GM21526 (cell line): ENCODE data around the gene ZYG11B.
A peak's percentile ranks its signal among the peaks of the same experiment; 100 is the strongest.
"Not testable (repeated sequence)": the region's sequence is repeated elsewhere in the genome, so short reads cannot be mapped to it uniquely, and the experiment has no call there.

Experiments used
- ATAC-seq: cut with Tn5 transposase; IDR thresholded peaks from one replicate; pipeline ENCODE4 v1.9.1; 2021; ENCODE audit warnings: moderate library complexity; ENCODE audit not compliant: unreplicated experiment, low FRiP score

ZYG11B gene

DNA sequence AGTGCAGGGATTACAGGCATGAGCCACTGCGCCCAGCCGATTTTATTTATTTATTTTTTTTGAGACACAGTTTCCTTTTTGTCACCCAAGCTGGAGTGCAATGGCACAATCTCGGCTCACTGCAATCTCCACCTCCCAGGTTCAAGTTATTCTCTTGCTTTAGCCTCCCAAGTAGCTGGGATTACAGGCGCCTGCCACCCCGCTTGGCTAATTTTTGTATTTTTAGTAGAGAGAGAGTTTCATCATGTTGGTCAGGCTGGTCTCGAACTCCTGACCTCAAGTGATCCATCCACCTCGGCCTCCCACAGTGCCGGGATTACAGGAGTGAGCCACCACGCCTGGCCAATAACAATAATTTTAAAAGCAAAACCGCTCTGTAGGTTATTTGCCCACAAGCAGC lies 112.9 kb downstream of the ZYG11B start:
- not testable (repeated sequence) for ATAC-seq

DNA sequence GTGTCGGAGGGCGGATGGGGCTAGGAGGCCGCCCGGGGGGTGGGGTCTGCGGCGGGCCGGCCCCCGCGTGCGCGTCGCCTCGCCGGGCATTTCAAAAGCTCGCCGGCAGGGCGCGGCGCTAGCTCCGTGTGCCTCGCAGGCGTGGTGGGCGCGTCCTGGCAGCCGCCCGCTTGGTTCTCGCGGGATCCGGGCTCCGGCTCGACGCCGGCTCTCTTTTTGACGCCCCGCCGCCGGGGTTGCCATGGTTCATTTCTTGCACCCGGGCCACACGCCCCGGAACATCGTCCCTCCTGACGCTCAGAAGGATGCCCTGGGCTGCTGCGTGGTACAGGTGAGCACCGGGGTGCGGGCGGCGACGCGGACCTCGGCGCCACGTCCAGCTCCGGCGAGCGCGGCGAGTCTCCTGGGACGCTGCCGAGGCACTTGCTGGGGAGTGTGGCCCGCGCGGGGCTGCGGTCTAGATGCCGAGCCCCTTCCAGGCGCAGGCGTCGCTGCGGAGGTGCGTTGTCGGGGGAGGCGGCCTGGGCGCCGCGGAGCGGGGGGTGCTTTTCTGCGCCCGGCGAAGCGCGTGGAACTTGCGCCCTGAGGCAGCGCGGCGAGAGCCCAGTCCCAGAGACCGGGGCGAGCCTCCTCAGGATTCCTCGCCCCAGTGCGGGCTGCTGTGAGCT lies 116.5 kb downstream of the ZYG11B start, which contains the start of gene ZYG11A:
TSS of gene ZYG11A (plus strand) at position 118 of the 668 bp plus-strand sequence. CDS start at position 242, 124 bp downstream.
- ATAC-seq = peak; percentile 80

DNA sequence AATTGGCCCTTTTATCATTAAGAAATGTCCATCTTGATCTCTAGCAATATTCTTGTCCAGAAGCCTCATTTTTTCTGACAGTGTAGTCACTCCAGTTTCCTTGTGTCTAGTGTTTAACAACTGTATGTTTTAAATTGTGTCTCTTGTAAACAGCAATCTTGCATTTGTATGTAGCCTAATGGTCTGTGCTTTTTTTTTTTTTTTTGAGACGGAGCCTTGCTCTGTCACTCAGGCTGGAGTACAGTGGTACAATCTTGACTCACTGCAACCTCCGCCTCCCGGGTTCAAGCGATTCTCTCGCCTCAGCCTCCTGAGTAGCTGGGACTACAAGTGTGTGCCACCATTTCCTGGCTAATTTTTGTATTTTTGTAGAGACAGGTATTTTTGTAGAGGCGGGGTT lies 118.9 kb downstream of the ZYG11B start:
- ATAC-seq = not testable (repeated sequence)

DNA sequence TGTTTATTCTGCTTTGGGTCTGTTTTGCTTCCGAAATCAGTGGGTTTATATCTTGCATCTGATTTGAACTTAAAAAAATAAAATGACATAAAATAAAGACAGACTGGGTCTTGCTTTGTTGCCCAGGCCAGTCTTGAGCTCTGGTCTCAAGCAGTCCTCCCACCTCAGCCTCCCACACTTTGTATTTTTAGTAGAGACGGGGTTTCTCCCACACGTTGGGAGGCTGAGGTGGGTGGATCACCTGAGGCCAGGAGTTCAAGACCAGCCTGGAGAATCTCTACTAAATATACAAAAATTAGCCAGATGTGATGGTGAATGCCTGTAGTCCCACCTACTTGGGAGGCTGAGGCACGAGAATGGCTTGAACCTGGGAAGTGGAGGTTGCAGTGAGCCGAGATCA lies 122.2 kb downstream of the ZYG11B start:
- no peak for ATAC-seq

DNA sequence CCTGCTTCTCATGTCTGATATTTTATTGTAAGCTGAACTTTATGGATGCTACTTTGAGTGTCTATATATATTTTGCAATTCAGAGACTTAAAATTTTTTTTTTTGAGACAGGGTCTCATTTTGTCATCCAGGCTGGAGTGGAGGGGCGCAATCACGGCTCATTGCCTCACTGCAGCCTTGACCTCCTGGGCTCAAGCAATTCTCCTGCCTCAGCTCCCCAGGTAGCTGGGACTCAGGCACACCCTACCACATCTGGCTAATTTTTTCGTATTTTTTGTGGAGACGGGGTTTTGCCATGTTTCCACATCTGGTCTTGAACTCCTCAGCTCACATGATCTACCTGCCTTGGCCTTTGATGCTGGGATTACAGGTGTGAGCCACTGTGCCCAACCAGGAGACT lies 124.7 kb downstream of the ZYG11B start:
- no peak for ATAC-seq

DNA sequence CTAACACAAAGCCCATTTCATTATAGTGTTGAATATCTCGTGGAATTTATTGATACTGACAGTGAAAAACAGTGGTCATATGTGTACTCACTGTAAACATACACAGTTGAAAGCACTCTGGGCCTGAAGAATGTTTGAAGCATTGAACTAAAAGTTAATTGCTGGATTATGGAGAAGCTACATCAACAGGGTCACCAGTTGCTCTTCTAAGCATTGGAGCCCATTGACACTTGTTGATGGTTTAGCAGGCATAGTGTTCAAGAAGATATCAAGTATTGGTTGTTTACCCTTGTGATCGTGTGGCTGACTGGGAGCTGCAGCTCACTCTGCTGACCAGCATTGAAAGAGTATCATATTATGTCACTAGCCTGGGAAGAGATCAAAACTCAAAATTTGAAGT lies 126.6 kb downstream of the ZYG11B start:
- no peak for ATAC-seq

DNA sequence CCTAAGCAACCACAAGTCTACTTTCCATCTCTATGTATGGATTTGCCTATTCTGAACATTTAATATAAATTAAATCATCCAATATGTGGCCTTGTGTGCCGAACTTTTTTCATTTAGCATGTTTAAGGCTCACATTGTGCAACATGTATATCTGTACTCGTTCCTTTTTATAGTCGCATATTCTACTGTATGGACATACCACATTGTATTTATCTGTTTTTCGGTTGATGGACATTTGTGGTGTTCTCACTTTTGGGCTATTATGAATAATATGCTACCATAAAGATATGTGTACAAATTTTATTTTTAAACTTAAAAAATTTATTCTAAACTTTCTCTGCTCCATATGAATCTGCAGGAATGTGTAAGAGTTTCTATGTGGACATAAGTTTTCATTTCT lies 129.3 kb downstream of the ZYG11B start:
- no peak for ATAC-seq

DNA sequence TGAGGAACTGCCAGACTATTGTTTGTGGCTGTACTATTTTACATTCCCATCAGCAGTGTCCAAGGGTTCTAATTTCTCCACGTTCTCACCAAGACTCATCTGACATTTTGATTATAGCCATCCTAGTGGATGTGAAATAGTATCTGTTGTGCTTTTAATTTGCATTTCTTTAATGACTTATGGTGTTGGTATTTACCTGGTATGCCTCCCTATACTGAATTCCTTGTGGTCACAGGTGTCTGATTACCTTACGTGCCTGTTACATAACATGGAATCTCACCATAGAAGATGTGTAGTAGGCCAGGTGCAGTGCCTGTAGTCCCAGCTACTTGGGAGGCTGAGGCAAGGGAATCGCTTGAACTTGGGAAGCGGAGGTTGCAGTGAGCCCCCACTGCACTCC lies 129.8 kb downstream of the ZYG11B start:
- no peak for ATAC-seq

DNA sequence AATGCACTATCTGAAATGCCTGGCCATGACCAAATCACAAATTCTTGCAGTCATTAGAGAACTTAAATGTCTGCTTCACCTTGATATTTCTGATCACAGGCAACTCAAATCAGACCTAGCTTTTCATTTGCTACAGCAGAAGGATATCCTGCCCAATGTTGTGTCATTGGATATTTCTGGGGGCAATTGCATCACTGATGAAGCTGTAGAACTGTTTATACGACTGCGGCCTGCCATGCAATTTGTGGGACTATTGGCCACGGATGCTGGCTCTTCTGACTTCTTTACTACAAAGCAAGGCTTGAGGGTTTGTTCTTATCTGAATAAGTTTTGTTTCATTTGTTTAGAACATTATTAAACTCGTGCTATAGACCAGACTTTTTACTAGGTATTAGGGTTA lies 131.2 kb downstream of the ZYG11B start:
- ATAC-seq = no peak

DNA sequence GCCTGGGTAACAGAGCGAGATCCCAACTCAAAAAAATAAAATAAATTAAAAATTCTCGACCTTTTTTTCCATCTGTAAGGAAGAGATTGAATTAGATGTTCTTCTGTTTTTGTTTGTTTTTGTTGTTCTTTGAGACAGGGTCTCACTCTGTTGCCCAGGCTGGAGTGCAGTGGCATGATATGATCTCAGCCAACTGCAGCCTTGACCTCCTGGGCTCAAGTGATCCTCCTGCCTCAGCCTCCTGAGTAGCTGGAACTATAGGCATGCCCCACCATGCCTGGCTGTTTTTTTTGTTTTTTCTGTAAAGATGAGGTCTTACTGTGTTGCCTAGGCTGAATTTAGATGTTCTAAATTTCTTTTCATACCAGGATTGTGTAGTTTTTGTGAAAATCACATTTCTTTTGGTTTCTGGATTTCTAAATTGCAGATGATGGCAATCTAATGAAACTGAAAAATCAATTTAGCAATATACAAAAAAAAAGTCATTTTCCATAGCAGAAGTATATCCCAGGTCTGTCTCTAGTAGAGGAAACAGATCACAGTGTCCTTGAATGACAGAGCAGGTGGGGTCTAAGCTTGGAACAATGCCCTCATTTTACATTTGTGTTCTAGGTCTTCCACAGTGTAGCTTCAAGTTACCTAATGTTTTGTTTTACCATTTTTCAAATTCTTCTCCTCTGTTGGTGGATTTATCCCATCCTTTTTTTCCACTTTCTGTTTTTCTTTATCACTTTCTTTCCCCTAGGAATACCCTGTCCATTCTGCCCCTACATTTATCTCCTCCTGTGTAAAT lies 136.6 kb downstream of the ZYG11B start:
- no peak for ATAC-seq

DNA sequence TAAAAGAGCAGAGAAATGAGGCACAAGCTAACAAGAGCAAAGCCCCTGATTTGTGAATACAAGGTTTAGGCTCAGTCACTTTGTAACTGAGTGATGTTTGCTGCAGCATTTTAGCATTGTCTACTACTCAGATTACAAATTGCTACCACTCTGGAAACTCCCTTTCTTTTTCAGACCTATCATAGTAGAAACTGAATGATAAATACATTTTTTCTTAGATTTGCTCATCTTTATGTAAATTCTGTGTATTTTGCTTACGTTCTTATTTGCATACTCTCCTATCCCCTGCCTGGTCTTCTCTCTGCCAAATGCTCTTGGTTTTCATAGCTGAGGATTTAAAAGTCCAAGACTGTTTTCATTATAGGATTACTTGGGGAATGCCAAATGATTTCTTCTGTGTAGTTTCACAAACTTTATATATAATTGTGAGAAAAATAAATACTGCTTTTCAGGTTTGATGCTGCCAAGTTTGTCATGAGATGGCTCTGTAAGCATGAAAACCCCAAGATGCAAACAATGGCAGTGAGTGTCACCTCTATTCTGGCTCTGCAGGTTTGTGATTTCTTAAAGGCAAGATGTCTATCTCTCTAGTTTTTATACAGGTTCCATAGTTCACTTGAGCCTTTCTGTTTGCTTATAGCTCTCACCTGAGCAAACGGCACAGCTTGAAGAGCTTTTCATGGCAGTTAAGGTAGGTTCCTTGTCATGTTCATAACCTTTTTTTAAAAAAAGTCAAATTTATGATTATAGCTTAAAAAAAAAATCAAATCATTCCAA lies 141.0 kb downstream of the ZYG11B start:
- ATAC-seq = peak; percentile 83

DNA sequence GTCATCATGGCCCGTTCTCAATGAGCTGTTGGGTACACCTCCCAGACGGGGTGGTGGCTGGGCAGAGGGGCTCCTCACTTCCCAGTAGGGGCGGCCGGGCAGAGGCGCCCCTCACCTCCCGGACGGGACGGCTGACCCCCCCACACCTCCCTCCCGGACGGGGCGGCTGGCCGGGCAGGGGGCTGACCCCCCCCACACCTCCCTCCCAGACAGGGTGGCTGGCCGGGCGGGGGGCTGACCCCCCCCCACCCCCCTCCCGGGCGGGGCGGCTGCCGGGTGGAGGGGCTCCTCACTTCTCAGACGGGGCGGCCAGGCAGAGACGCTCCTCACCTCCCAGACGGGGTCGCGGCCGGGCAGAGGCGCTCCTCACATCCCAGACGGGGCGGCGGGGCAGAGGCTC lies 143.5 kb downstream of the ZYG11B start:
- ATAC-seq = not testable (repeated sequence)

DNA sequence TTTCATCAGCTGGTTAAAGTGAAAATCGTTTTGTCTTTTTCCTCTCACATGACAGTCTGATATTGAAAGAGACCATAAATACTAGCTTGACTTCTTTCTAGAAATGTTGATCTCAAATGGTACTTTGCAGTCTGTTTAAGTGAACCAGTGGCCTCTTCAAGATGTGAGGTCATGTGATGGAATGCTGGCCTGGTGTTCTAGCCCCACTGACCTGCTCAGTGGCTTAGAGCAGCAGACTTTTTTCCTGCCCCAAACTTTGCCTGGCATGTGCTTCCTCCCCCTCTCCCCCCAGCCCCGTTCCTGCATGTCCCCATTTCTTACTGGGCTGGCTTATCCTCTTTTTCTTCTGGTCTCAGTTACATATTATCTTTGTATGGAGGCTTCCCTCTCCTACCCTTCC lies 150.6 kb downstream of the ZYG11B start:
- no peak for ATAC-seq
